HepG2 (cell line): ENCODE data around the gene TYMP. TPM values are rescaled to one million over a fixed set of nuclear protein-coding genes. Genes with fewer than 3 reads are reported as not detected.

ENCODE experiments used
- ATAC-seq: fragments of 200-7000 bp; cut with Tn5 transposase; 3 replicates; pipeline ENCODE4 v1.9.1; 2020; ENCODE audit warnings: mild to moderate bottlenecking, moderate library complexity
- BruUV-seq: library from RNA; stranded (reverse); fragments of 400-500 nt; replicated peaks from 2 replicates; lab custom pipeline; 2021; lab: Mats Ljungman, UMichigan
- CTCF ChIA-PET: fragments of 300-600 bp; formaldehyde crosslinking; extraction: SDS; loops from one replicate; lab custom pipeline; 2021; ENCODE audit warnings: low total read pairs, inconsistent platforms, low intra/inter-chr PET ratio; lab: Yijun Ruan, JAX
- POLR2A ChIA-PET: fragments of 350-600 bp; sonication (Branson Sonifier 250); formaldehyde crosslinking; loops from one replicate; lab custom pipeline; 2020; ENCODE audit warnings: antibody characterized with exemption, inconsistent platforms; lab: Yijun Ruan, JAX
- DNase-seq: peaks from one replicate; pipeline ENCODE4 v3.0.0-alpha.2; 2015; ENCODE audit warnings: low spot score
- FAIRE-seq: peaks from 3 replicates; lab custom pipeline; 2011; peaks lifted over from hg19 to GRCh38; lab: Jason Lieb, UNC
- H2AFZ ChIP-seq: one replicate; pipeline ENCODE4 v1.6.1; 2011; ENCODE audit warnings: low read length, inconsistent platforms
- H3K27ac ChIP-seq: fragments of 300-600 bp; 3 replicates; pipeline ENCODE4 v1.8.0; 2011; ENCODE audit warnings: mixed run types, mild to moderate bottlenecking, mixed read lengths, low read length, inconsistent platforms; ENCODE audit not compliant: insufficient read depth; ENCODE audit errors: extremely low read length
- H3K27me3 ChIP-seq, 2 experiments: fragments of 200-600 bp in 1 of 2; 2 replicates in 1 of 2; 3 replicates in 1 of 2; pipeline versions ENCODE4 v1.6.0 to v1.8.0; 2011; ENCODE audit warnings: low read length in 2 of 2, mild to moderate bottlenecking in 2 of 2, moderate library complexity in 2 of 2, inconsistent platforms in 1 of 2; ENCODE audit not compliant: insufficient read depth in 2 of 2, control insufficient read depth in 1 of 2
- H3K36me3 ChIP-seq, 2 experiments: fragments of 200-600 bp in 1 of 2; replicated peaks in 1 of 2; 2 replicates in 1 of 2; 3 replicates in 1 of 2; pipeline versions ENCODE4 v1.5.1 to v1.8.0; 2011; ENCODE audit warnings: low read length in 2 of 2, inconsistent platforms in 1 of 2; ENCODE audit not compliant: insufficient read depth in 2 of 2, control insufficient read depth in 1 of 2
- H3K4me1 ChIP-seq: 2 replicates; pipeline ENCODE4 v1.5.1; 2012; ENCODE audit warnings: low read length, inconsistent platforms; ENCODE audit not compliant: insufficient read depth
- H3K4me2 ChIP-seq: 2 replicates; pipeline ENCODE4 v1.6.0; 2011; ENCODE audit warnings: low read depth, low read length, inconsistent platforms
- H3K4me3 ChIP-seq, 3 experiments: fragments of 200-600 bp in 1 of 3; sonication (generic), shearing (Covaris generic) in 1 of 3; replicated peaks in 1 of 3; 2 replicates each; pipeline ENCODE4 v1.5.1; 2011 to 2016; ENCODE audit warnings: low read length in 3 of 3, inconsistent platforms in 2 of 3, low read depth in 2 of 3, mild to moderate bottlenecking in 2 of 3, control low read depth in 1 of 3, mixed read lengths in 1 of 3; ENCODE audit not compliant: insufficient read depth in 1 of 3
- H3K79me2 ChIP-seq: one replicate; pipeline ENCODE4 v1.6.1; 2011; ENCODE audit warnings: low read length, inconsistent platforms; ENCODE audit not compliant: insufficient read depth
- H3K9ac ChIP-seq: 2 replicates; pipeline ENCODE4 v1.6.0; 2011; ENCODE audit warnings: mild to moderate bottlenecking, low read depth, low read length, inconsistent platforms; ENCODE audit not compliant: insufficient read depth
- H3K9me3 ChIP-seq: 2 replicates; pipeline ENCODE4 v1.5.1; 2012; ENCODE audit warnings: mild to moderate bottlenecking, low read length
- H4K20me1 ChIP-seq: 2 replicates; pipeline ENCODE4 v1.6.0; 2011; ENCODE audit warnings: inconsistent platforms, mild to moderate bottlenecking, low read length, moderate library complexity; ENCODE audit not compliant: insufficient read depth
- CSRNP1 ChIP-seq: sonication (generic); formaldehyde crosslinking; IDR thresholded peaks from 2 replicates; pipeline ENCODE4 v1.8.1; 2023; ENCODE audit warnings: mild to moderate bottlenecking, missing genetic modification reagents
- CTCF ChIP-seq: sonication (generic); formaldehyde crosslinking; IDR thresholded peaks from 2 replicates; pipeline ENCODE4 v1.5.0; 2020; ENCODE audit warnings: mild to moderate bottlenecking, missing genetic modification reagents, moderate library complexity
- FOXA1 ChIP-seq, 2 experiments: fragments of 450-650 bp in 1 of 2; sonication (generic) in 1 of 2; formaldehyde crosslinking in 1 of 2; IDR thresholded peaks; 2 replicates each; pipeline versions ENCODE4 v1.4.0 to v1.6.1; 2016 to 2020; ENCODE audit warnings: missing genetic modification reagents in 1 of 2
- HNF4G ChIP-seq, 2 experiments: sonication (generic) in 1 of 2; formaldehyde crosslinking in 1 of 2; IDR thresholded peaks; 2 replicates each; pipeline versions ENCODE4 v1.4.0 to v1.6.1; 2011 to 2020; ENCODE audit warnings: borderline replicate concordance in 2 of 2, low read depth in 2 of 2, mild to moderate bottlenecking in 2 of 2, low read length in 1 of 2, missing genetic modification reagents in 1 of 2, moderate library complexity in 1 of 2
- JDP2 ChIP-seq: sonication (generic); formaldehyde crosslinking; IDR thresholded peaks from 2 replicates; pipeline ENCODE4 v1.8.1; 2022; ENCODE audit warnings: missing genetic modification reagents, borderline replicate concordance
- KDM3A ChIP-seq: IDR thresholded peaks from 2 replicates; pipeline ENCODE4 v1.6.1; 2018; ENCODE audit warnings: low read depth, missing compliant biosample characterization
- ZBTB38 ChIP-seq: sonication (generic); formaldehyde crosslinking; IDR thresholded peaks from 2 replicates; pipeline ENCODE4 v1.5.1; 2020; ENCODE audit warnings: mild to moderate bottlenecking, missing genetic modification reagents
- ZNF274 ChIP-seq: sonication (generic); formaldehyde crosslinking; IDR thresholded peaks from 2 replicates; pipeline ENCODE4 v1.5.1; 2020; ENCODE audit warnings: mild to moderate bottlenecking, missing genetic modification reagents
- ZNF510 ChIP-seq: sonication (generic); formaldehyde crosslinking; IDR thresholded peaks from 2 replicates; pipeline ENCODE4 v1.4.0; 2020; ENCODE audit warnings: low read depth, mild to moderate bottlenecking, missing genetic modification reagents
- ZNF547 ChIP-seq: sonication (generic); formaldehyde crosslinking; IDR thresholded peaks from 2 replicates; pipeline ENCODE4 v1.5.1; 2020; ENCODE audit warnings: mild to moderate bottlenecking, missing genetic modification reagents
- ZNF567 ChIP-seq: sonication (generic); formaldehyde crosslinking; IDR thresholded peaks from 2 replicates; pipeline ENCODE4 v1.8.1; 2023; ENCODE audit warnings: mild to moderate bottlenecking, missing genetic modification reagents, borderline replicate concordance
- ZNF598 ChIP-seq: sonication (generic); formaldehyde crosslinking; IDR thresholded peaks from 2 replicates; pipeline ENCODE4 v1.5.1; 2020; ENCODE audit warnings: mild to moderate bottlenecking, missing genetic modification reagents, borderline replicate concordance
- ZNF607 ChIP-seq: sonication (generic); formaldehyde crosslinking; IDR thresholded peaks from 2 replicates; pipeline ENCODE4 v1.5.1; 2020; ENCODE audit warnings: missing genetic modification reagents, mild to moderate bottlenecking, borderline replicate concordance
- ZNF687 ChIP-seq: sonication (generic); formaldehyde crosslinking; IDR thresholded peaks from 2 replicates; pipeline ENCODE4 v1.5.1; 2020; ENCODE audit warnings: mild to moderate bottlenecking, missing genetic modification reagents, moderate library complexity
- ZNF883 ChIP-seq: sonication (generic); formaldehyde crosslinking; IDR thresholded peaks from 2 replicates; pipeline ENCODE4 v1.5.1; 2020; ENCODE audit warnings: mild to moderate bottlenecking, missing genetic modification reagents; ENCODE audit errors: not compliant biosample characterization
- WGBS: methylation state at CpG from one replicate; pipeline ENCODE4 v1.1.6; 2017; ENCODE audit warnings: low lambda C conversion rate; 5-methylcytosine and 5-hydroxymethylcytosine counted together
- in situ Hi-C: cut with HindIII; loops from 2 replicates; pipeline ENCODE4 v1.10.0; 2017; ENCODE audit warnings: low pct_unique_long_range_greater_than_20kb; ENCODE audit not compliant: extremely low pct_ligation_motif_present
- intact Hi-C: fragments of 100-400 bp; cut with micrococcal nuclease; formaldehyde crosslinking; loops from one replicate; pipeline ENCODE4 v1.10.0; 2022; ENCODE audit not compliant: unreplicated experiment
- polyA plus RNA-seq, 8 experiments: library from polyadenylated mRNA; depleted of rRNA in 3 of 8; stranded (reverse) in 7 of 8; unstranded in 1 of 8; fragments of >200 nt; fragmentation: Illumina TruSeq in 4 of 8; extraction: Trizol in 4 of 8; gene quantifications; 2 replicates each; pipeline versions ENCODE4 v1.2.1 to v1.2.3, GENCODE V29; 2011 to 2016; ENCODE audit warnings: low read depth in 4 of 8, missing spikeins in 1 of 8, mixed read lengths in 1 of 8; ENCODE audit not compliant: insufficient read depth in 1 of 8
- total RNA-seq, 5 experiments: library from RNA; depleted of rRNA; stranded (reverse); fragments of >200 nt; fragmentation: Illumina TruSeq; extraction: Trizol; gene quantifications; 2 replicates each; pipeline ENCODE4 v1.2.3, GENCODE V29; 2016; ENCODE audit warnings: low read depth in 1 of 5

TYMP gene
- total and polyA plus RNA-seq, 2 of the 13 experiments (the other 11 are each of a cell fraction or from before 2014, with no cell fraction given) = 3.9 to 4.3 TPM

GRCh38 chr22:50481045-50481439 is 48.8 kb downstream of the TYMP start:
- Histone ChIP-seq H2AFZ (no peak overlapping the region), H3K4me1 (peaks cover 54% of the 10 kb centered on the region), H3K4me3 (peak overlapping the region; percentile 75 to 76 (median 75); a peak in 5 of 6 replicates), H3K27ac (no peak overlapping the region), H3K27me3 (peaks cover 0 to 4% of the 10 kb centered on the region in 2 experiments; a peak in 1 of 5 replicates), H3K4me2 (peak overlapping the region; percentile 77), H3K36me3 (no peaks in the 10 kb centered on the region), H3K79me2 (no peaks in the 10 kb centered on the region), H4K20me1 (no peaks in the 10 kb centered on the region; the same call in 1 of the 2 replicates), H3K9ac (peak overlapping the region; percentile 76; the same call in 1 of the 2 replicates), H3K9me3 (no peaks in the 10 kb centered on the region)
- no peak for ATAC-seq
- in situ Hi-C loops = no loop called here
- POLR2A ChIA-PET = interaction anchor here (0.7 to 2.1 kb wide), 5 partner anchors 10 to 45 kb away, joined by 3 to 5 read pairs (median 4); partner anchors contain the start of genes LMF2, NCAPH2 and SCO2
- intact Hi-C loops = no loop called here
- no CpG with 5 or more reads among the region's 45 CpGs for WGBS
- CTCF ChIA-PET = no interaction called here
- BruUV-seq = no TSS peak
- FAIRE-seq = no peak
- no peak for DNase-seq
- TF ChIP-seq ZNF883 (CRISPR knock-in tag) = no peak
- no peak for TF ChIP-seq HNF4G (IDR thresholded peaks at IDR 0.05; ENCODE audit: borderline replicate concordance, low read depth, low read length)
- TF ChIP-seq HNF4G (CRISPR knock-in tag; IDR thresholded peaks at IDR 0.05; ENCODE audit: borderline replicate concordance, low read depth) = no peak
- 0 out of 2 replicates have a peak, but pooled peaks have one; percentile 19 for TF ChIP-seq ZNF607 (CRISPR knock-in tag)
- TF ChIP-seq ZNF598 (CRISPR knock-in tag) = peak; percentile 32; the same call in 1 of the 2 replicates
- no peak for TF ChIP-seq FOXA1 (IDR thresholded peaks at IDR 0.05)
- TF ChIP-seq FOXA1 (CRISPR knock-in tag; IDR thresholded peaks at IDR 0.05) = no peak
- peak; percentile 51; the same call in 1 of the 2 replicates for TF ChIP-seq ZBTB38
- TF ChIP-seq JDP2 = no peak
- no peak for TF ChIP-seq ZNF510 (CRISPR knock-in tag)
- 0 out of 2 replicates have a peak, but pooled peaks have one; percentile 43 for TF ChIP-seq ZNF274 (CRISPR knock-in tag)
- TF ChIP-seq CTCF = peak; percentile 21; the same call in 1 of the 2 replicates
- TF ChIP-seq CSRNP1 (CRISPR knock-in tag) = peak; percentile 72; the same call in 1 of the 2 replicates
- peak; percentile 33; the same call in 1 of the 2 replicates for TF ChIP-seq ZNF687 (CRISPR knock-in tag)
- 0 out of 2 replicates have a peak, but pooled peaks have one; percentile 27 for TF ChIP-seq ZNF567 (CRISPR knock-in tag)
- TF ChIP-seq ZNF547 (CRISPR knock-in tag) = 0 out of 2 replicates have a peak, but pooled peaks have one; percentile 52
- TF ChIP-seq KDM3A = no peak
